ENCODE measurements around the gene NUP58.

DNA sequence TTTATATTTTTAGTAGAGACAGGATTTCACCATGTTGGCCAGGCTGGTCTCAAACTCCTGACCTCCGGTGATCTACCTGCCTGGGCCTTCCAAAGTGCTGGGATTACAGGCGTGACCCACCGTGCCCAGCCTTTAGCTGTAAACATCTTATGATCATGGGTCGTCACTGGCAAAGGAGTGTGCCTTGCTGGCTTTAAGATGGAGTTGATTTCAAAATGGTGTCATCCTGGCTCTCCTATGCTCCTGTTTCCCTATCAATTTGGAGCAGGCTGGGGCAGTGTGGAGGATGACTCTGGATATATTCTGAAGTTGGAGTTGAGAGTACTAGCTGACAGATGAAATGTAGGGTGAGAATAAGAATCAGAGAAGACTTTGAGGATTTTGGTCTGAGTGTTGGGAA, 51.9 kb downstream of the NUP58 start:
- TF ChIP-seq POLR2A (IDR thresholded peaks at IDR 0.05; ENCODE audit: low read depth, low read length), result no peak
- TF ChIP-seq POLR2AphosphoS5 (IDR thresholded peaks at IDR 0.05; ENCODE audit: low read depth, low read length), result no peak
